ENCODE results near the gene OMP.

Gene OMP

GRCh38 chr11:77121096-77121640 is 18.5 kb downstream of the OMP start:
- H3K4me3 ChIP-seq (replicated peaks; ENCODE audit: insufficient read depth, low read length), result no peak overlapping the region
- no peaks in the 10 kb centered on the region for H3K27me3 ChIP-seq (ENCODE audit: insufficient read depth, poor library complexity, severe bottlenecking)
- TF ChIP-seq SPI1 (IDR thresholded peaks at IDR 0.05; ENCODE audit: borderline replicate concordance, low read depth) (no peak), GABPA (IDR thresholded peaks at IDR 0.05; ENCODE audit: low read depth) (no peak), POLR2AphosphoS5 (IDR thresholded peaks at IDR 0.05; ENCODE audit: low read depth) (no peak)
- TF ChIP-seq, protein P1, sequence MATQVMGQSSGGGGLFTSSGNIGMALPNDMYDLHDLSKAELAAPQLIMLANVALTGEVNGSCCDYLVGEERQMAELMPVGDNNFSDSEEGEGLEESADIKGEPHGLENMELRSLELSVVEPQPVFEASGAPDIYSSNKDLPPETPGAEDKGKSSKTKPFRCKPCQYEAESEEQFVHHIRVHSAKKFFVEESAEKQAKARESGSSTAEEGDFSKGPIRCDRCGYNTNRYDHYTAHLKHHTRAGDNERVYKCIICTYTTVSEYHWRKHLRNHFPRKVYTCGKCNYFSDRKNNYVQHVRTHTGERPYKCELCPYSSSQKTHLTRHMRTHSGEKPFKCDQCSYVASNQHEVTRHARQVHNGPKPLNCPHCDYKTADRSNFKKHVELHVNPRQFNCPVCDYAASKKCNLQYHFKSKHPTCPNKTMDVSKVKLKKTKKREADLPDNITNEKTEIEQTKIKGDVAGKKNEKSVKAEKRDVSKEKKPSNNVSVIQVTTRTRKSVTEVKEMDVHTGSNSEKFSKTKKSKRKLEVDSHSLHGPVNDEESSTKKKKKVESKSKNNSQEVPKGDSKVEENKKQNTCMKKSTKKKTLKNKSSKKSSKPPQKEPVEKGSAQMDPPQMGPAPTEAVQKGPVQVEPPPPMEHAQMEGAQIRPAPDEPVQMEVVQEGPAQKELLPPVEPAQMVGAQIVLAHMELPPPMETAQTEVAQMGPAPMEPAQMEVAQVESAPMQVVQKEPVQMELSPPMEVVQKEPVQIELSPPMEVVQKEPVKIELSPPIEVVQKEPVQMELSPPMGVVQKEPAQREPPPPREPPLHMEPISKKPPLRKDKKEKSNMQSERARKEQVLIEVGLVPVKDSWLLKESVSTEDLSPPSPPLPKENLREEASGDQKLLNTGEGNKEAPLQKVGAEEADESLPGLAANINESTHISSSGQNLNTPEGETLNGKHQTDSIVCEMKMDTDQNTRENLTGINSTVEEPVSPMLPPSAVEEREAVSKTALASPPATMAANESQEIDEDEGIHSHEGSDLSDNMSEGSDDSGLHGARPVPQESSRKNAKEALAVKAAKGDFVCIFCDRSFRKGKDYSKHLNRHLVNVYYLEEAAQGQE (IDR thresholded peaks at IDR 0.05; ENCODE audit: insufficient replicate concordance, low read depth), result no peak
- TF ChIP-seq, protein P2, sequence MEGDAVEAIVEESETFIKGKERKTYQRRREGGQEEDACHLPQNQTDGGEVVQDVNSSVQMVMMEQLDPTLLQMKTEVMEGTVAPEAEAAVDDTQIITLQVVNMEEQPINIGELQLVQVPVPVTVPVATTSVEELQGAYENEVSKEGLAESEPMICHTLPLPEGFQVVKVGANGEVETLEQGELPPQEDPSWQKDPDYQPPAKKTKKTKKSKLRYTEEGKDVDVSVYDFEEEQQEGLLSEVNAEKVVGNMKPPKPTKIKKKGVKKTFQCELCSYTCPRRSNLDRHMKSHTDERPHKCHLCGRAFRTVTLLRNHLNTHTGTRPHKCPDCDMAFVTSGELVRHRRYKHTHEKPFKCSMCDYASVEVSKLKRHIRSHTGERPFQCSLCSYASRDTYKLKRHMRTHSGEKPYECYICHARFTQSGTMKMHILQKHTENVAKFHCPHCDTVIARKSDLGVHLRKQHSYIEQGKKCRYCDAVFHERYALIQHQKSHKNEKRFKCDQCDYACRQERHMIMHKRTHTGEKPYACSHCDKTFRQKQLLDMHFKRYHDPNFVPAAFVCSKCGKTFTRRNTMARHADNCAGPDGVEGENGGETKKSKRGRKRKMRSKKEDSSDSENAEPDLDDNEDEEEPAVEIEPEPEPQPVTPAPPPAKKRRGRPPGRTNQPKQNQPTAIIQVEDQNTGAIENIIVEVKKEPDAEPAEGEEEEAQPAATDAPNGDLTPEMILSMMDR (IDR thresholded peaks at IDR 0.05; ENCODE audit: insufficient read depth, low read length), result no peak
- no peak for DNase-seq (ENCODE audit: low read depth in 1 of 2, low spot score in 1 of 2)
- no peak overlapping the region for H3K27ac ChIP-seq (replicated peaks)

DNA sequence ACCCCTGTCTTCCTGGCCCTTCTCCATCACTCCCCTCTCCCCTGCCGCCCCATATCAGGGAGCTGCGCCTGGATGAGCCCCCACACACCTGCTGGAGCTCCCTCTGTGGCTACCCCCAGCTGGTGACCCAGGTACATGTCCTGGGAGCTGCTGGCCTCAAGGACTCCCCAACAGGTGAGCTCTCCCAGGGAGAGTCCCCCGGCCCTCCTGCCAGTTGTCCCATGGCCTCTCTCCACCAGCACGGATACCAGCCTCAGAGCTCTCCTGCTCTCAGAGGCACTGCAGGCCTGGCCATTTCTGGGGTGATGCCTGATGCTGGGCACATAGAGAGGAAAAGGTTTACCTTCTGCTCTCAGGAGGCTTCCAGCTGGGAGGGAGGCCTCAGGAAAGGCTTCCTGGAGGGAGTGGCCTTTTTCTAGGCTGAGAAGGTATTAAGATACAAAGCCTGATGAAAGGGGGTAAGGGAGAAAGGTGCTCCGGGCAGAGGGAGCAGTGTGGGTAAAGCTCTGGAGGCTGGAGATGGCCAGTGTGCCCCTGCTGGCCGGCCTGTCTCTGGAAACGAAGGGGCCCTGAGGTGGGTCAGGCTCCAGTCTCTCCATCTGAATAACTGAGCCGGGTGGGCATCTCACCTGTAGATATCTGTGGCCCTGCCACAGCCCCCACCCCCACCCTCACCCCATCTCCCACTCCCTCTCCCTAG is 19.4 kb downstream of the OMP start:
- TF ChIP-seq POLR2AphosphoS5 (IDR thresholded peaks at IDR 0.05; ENCODE audit: low read depth) (no peak), GABPA (IDR thresholded peaks at IDR 0.05; ENCODE audit: low read depth) (no peak), SPI1 (IDR thresholded peaks at IDR 0.05; ENCODE audit: borderline replicate concordance, low read depth) (no peak)
- TF ChIP-seq, protein P1 (IDR thresholded peaks at IDR 0.05; ENCODE audit: insufficient replicate concordance, low read depth), result no peak
- TF ChIP-seq, protein P2 (IDR thresholded peaks at IDR 0.05; ENCODE audit: insufficient read depth, low read length), result no peak
- H3K27ac ChIP-seq (replicated peaks), result no peak overlapping the region
- H3K27me3 ChIP-seq (ENCODE audit: insufficient read depth, poor library complexity, severe bottlenecking), result no peaks in the 10 kb centered on the region
- no peak for DNase-seq (ENCODE audit: low read depth in 1 of 2, low spot score in 1 of 2)
- no peak overlapping the region for H3K4me3 ChIP-seq (replicated peaks; ENCODE audit: insufficient read depth, low read length)

- Histone ChIP-seq H3K27me3 (ENCODE audit: insufficient read depth, poor library complexity, severe bottlenecking) (no peaks in the 10 kb centered on the region), H3K4me3 (replicated peaks; ENCODE audit: insufficient read depth, low read length) (no peak overlapping the region), H3K27ac (replicated peaks) (no peak overlapping the region)
- TF ChIP-seq POLR2AphosphoS5 (IDR thresholded peaks at IDR 0.05; ENCODE audit: low read depth), result no peak
- TF ChIP-seq SPI1 (IDR thresholded peaks at IDR 0.05; ENCODE audit: borderline replicate concordance, low read depth), result no peak
- TF ChIP-seq, protein P2 (IDR thresholded peaks at IDR 0.05; ENCODE audit: insufficient read depth, low read length), result no peak
- TF ChIP-seq, protein P1 (IDR thresholded peaks at IDR 0.05; ENCODE audit: insufficient replicate concordance, low read depth), result no peak
- no peak for TF ChIP-seq GABPA (IDR thresholded peaks at IDR 0.05; ENCODE audit: low read depth)
- no peak for DNase-seq (ENCODE audit: low read depth in 1 of 2, low spot score in 1 of 2)
These were observed 20.1 kb downstream of the OMP start for GRCh38 chr11:77122576-77123212.

Data from HL-60 (cell line).